Activated CD4-positive, alpha-beta memory T cell treated with anti-CD3 and anti-CD28 coated beads for 36 hours (primary cell): ENCODE data around the gene TBCD. TPM values are rescaled to one million over a fixed set of nuclear protein-coding genes. Genes with fewer than 3 reads are reported as not detected.
"Not testable (repeated sequence)": the region's sequence is repeated elsewhere in the genome, so short reads cannot be mapped to it uniquely, and the experiment has no call there.

ENCODE experiments used
- CTCF ChIA-PET: fragments of 350-600 bp; sonication (Branson Sonifier 250); formaldehyde crosslinking; loops from one replicate; lab custom pipeline; 2021; ENCODE audit warnings: antibody characterized with exemption, inconsistent platforms; lab: Charles Lee
- POLR2A ChIA-PET: fragments of 350-600 bp; sonication (Branson Sonifier 250); formaldehyde crosslinking; loops from one replicate; lab custom pipeline; 2021; ENCODE audit warnings: antibody characterized with exemption; lab: Charles Lee
- DNase-seq: peaks from one replicate; pipeline ENCODE4 v3.0.0-alpha.2; 2020
- H3K27ac Mint-ChIP-seq: one replicate; pipeline ENCODE4 v1.8.0; 2021; ENCODE audit warnings: mixed read lengths
- H3K27me3 Mint-ChIP-seq: one replicate; pipeline ENCODE4 v1.8.0; 2021; ENCODE audit warnings: mixed read lengths
- H3K36me3 Mint-ChIP-seq: one replicate; pipeline ENCODE4 v1.8.0; 2021; ENCODE audit warnings: mixed read lengths
- H3K4me1 Mint-ChIP-seq: one replicate; pipeline ENCODE4 v1.8.0; 2021; ENCODE audit warnings: low read depth, mixed read lengths
- H3K4me3 Mint-ChIP-seq: one replicate; pipeline ENCODE4 v1.8.0; 2021; ENCODE audit warnings: mild to moderate bottlenecking, mixed read lengths
- H3K9me3 Mint-ChIP-seq: one replicate; pipeline ENCODE4 v1.8.0; 2021; ENCODE audit warnings: mixed read lengths
- intact Hi-C: fragments of 100-400 bp; cut with micrococcal nuclease; formaldehyde crosslinking; loops from one replicate; pipeline ENCODE4 v1.15.1; 2023
- total RNA-seq, 2 experiments: library from RNA; stranded (reverse); gene quantifications; one replicate each; pipeline ENCODE4 v1.2.3, GENCODE V29; 2021

TBCD gene
- total RNA-seq, 2 experiments from 2014 or later, result 97.0 to 98.2 TPM

GRCh38 chr17:82960419-82961271, 208.8 kb downstream of the TBCD start:
- POLR2A ChIA-PET, result no interaction called here
- no peak overlapping the region for H3K27ac Mint-ChIP-seq
- no peak for DNase-seq
- CTCF ChIA-PET, result no interaction called here
- H3K4me3 Mint-ChIP-seq, result no peak overlapping the region
- H3K4me1 Mint-ChIP-seq, result peaks cover 6% of the 10 kb centered on the region
- peaks cover 7% of the 10 kb centered on the region for H3K36me3 Mint-ChIP-seq
- peaks cover 1% of the 10 kb centered on the region for H3K9me3 Mint-ChIP-seq
- no peaks in the 10 kb centered on the region for H3K27me3 Mint-ChIP-seq
- intact Hi-C loops, result no loop called here

GRCh38 chr17:82961366-82962162, 209.7 kb downstream of the TBCD start:
- no peak for DNase-seq
- intact Hi-C loops, result no loop called here
- Mint-ChIP-seq H3K4me1 (peaks cover 6% of the 10 kb centered on the region), H3K27me3 (no peaks in the 10 kb centered on the region), H3K4me3 (no peak overlapping the region), H3K36me3 (peaks cover 4% of the 10 kb centered on the region), H3K27ac (no peak overlapping the region), H3K9me3 (no peaks in the 10 kb centered on the region)
- ChIA-PET POLR2A (no interaction called here), CTCF (no interaction called here)

- H3K36me3 Mint-ChIP-seq, result peaks cover 4% of the 10 kb centered on the region
These were observed 210.4 kb downstream of the TBCD start for GRCh38 chr17:82962163-82962720.

GRCh38 chr17:82963104-82963950, 211.5 kb downstream of the TBCD start:
- H3K4me3 Mint-ChIP-seq, result no peak overlapping the region
- H3K9me3 Mint-ChIP-seq, result no peaks in the 10 kb centered on the region
- H3K36me3 Mint-ChIP-seq, result peaks cover 4% of the 10 kb centered on the region
- intact Hi-C loops, result no loop called here
- CTCF ChIA-PET, result interaction anchor here (0.6 to 1.0 kb wide), 3 partner anchors 11 to 239 kb away, joined by 3 to 4 read pairs (median 3); no protein-coding TSS in a partner anchor
- POLR2A ChIA-PET, result no interaction called here
- H3K27me3 Mint-ChIP-seq, result no peaks in the 10 kb centered on the region
- peaks cover 6% of the 10 kb centered on the region for H3K4me1 Mint-ChIP-seq
- DNase-seq, result peak; percentile 56
- H3K27ac Mint-ChIP-seq, result no peak overlapping the region

More at GRCh38 chr17:82962163-82962720, 210.4 kb downstream of the TBCD start:
- no peaks in the 10 kb centered on the region for H3K27me3 Mint-ChIP-seq
- H3K9me3 Mint-ChIP-seq, result no peaks in the 10 kb centered on the region
- POLR2A ChIA-PET, result no interaction called here
- CTCF ChIA-PET, result no interaction called here
- no peak overlapping the region for H3K4me3 Mint-ChIP-seq
- peak; percentile 1 for DNase-seq
- H3K27ac Mint-ChIP-seq, result no peak overlapping the region
- intact Hi-C loops, result no loop called here
- peaks cover 6% of the 10 kb centered on the region for H3K4me1 Mint-ChIP-seq

- CTCF ChIA-PET, result interaction anchor here (0.7 to 1.0 kb wide), 2 partner anchors 9 to 31 kb away, joined by 3 to 4 read pairs; no protein-coding TSS in a partner anchor
- POLR2A ChIA-PET, H3K27ac Mint-ChIP-seq, H3K36me3 Mint-ChIP-seq, H3K9me3 Mint-ChIP-seq, H3K4me1 Mint-ChIP-seq, DNase-seq, H3K27me3 Mint-ChIP-seq, H3K4me3 Mint-ChIP-seq, intact Hi-C loops: not testable (repeated sequence)
These were observed 212.6 kb downstream of the TBCD start for GRCh38 chr17:82964451-82964850.

- CTCF ChIA-PET, result no interaction called here
- no peaks in the 10 kb centered on the region for H3K27me3 Mint-ChIP-seq
These were observed 213.0 kb downstream of the TBCD start for GRCh38 chr17:82964851-82965341.

GRCh38 chr17:82965371-82965770, 213.5 kb downstream of the TBCD start:
- ChIA-PET POLR2A (no interaction called here), CTCF (no interaction called here)
- no peaks in the 10 kb centered on the region for H3K27me3 Mint-ChIP-seq
- H3K9me3 Mint-ChIP-seq, result no peaks in the 10 kb centered on the region
- intact Hi-C loops, result no loop called here
- H3K4me1 Mint-ChIP-seq, result peaks cover 6% of the 10 kb centered on the region
- no peak overlapping the region for H3K27ac Mint-ChIP-seq
- DNase-seq, result no peak
- no peak overlapping the region for H3K4me3 Mint-ChIP-seq
- H3K36me3 Mint-ChIP-seq, result no peaks in the 10 kb centered on the region

More at GRCh38 chr17:82964851-82965341, 213.0 kb downstream of the TBCD start:
- H3K27ac Mint-ChIP-seq, result no peak overlapping the region
- H3K36me3 Mint-ChIP-seq, result no peaks in the 10 kb centered on the region
- peak; percentile 5 for DNase-seq
- H3K4me1 Mint-ChIP-seq, result peaks cover 6% of the 10 kb centered on the region
- intact Hi-C loops, result no loop called here
- H3K4me3 Mint-ChIP-seq, result no peak overlapping the region
- POLR2A ChIA-PET, result no interaction called here
- H3K9me3 Mint-ChIP-seq, result no peaks in the 10 kb centered on the region

GRCh38 chr17:82966415-82966814, 214.6 kb downstream of the TBCD start:
- CTCF ChIA-PET, result no interaction called here
- no peak for DNase-seq
- Mint-ChIP-seq H3K4me3 (no peak overlapping the region), H3K4me1 (peaks cover 6% of the 10 kb centered on the region), H3K36me3 (no peaks in the 10 kb centered on the region), H3K9me3 (no peaks in the 10 kb centered on the region), H3K27me3 (no peaks in the 10 kb centered on the region), H3K27ac (no peak overlapping the region)
- intact Hi-C loops, result no loop called here
- POLR2A ChIA-PET, result no interaction called here

- peaks cover 6% of the 10 kb centered on the region for H3K4me1 Mint-ChIP-seq
- no peaks in the 10 kb centered on the region for H3K9me3 Mint-ChIP-seq
- ChIA-PET CTCF (no interaction called here), POLR2A (no interaction called here)
- no peaks in the 10 kb centered on the region for H3K36me3 Mint-ChIP-seq
- no peak overlapping the region for H3K27ac Mint-ChIP-seq
- DNase-seq, result no peak
- H3K4me3 Mint-ChIP-seq, result no peak overlapping the region
- no peaks in the 10 kb centered on the region for H3K27me3 Mint-ChIP-seq
- intact Hi-C loops, result no loop called here
These were observed 215.6 kb downstream of the TBCD start for GRCh38 chr17:82967268-82968032.

- H3K36me3 Mint-ChIP-seq, H3K27me3 Mint-ChIP-seq, H3K9me3 Mint-ChIP-seq, intact Hi-C loops, H3K4me1 Mint-ChIP-seq, POLR2A ChIA-PET, H3K4me3 Mint-ChIP-seq, H3K27ac Mint-ChIP-seq, DNase-seq: not testable (repeated sequence)
- CTCF ChIA-PET, result interaction anchor here (0.6 kb wide), 1 partner anchor 82 kb away, joined by 3 read pairs; no protein-coding TSS in a partner anchor
These were observed 216.4 kb downstream of the TBCD start for GRCh38 chr17:82968033-82968841.
